ENCODE results near the gene GYG2. TPM values are rescaled to one million over a fixed set of nuclear protein-coding genes. Genes with fewer than 3 reads are reported as not detected.

Gene GYG2
- total RNA-seq, 2 donors from 2014 or later, result 21.1 to 24.8 TPM

- peak; percentile 95 to 98 for ATAC-seq
- peak; percentile 95 for DNase-seq
- intact Hi-C loops (cut with DNase I), result no loop called here
Observed at GRCh38 chrX:2928583-2929434, 100.1 kb downstream of the GYG2 start, which contains the start of gene ARSD. ARSD (minus strand) TSS chrX:2929339; CDS start chrX:2929275, 64 bp downstream.

GRCh38 chrX:2931155-2931554 lies 102.4 kb downstream of the GYG2 start:
- DNase-seq (no peak), ATAC-seq (no peak)
- intact Hi-C loops (cut with DNase I), result no loop called here

GRCh38 chrX:2931612-2932011 lies 102.9 kb downstream of the GYG2 start:
- intact Hi-C loops (cut with DNase I), result no loop called here
- ATAC-seq (no peak), DNase-seq (no peak)

Other genes with a start within 250 kb of the GYG2 start
- gene CD99, start 137.6 kb upstream of the GYG2 start, total RNA-seq, result 100 to 1,000 TPM; 242 to 317 TPM
- gene XG, start 76.9 kb upstream of the GYG2 start, total RNA-seq, result 1 to 10 TPM in 1 of 2 donors, under 1 TPM in 1; 0.38 to 1.0 TPM
- gene ARSD, start 100.4 kb downstream of the GYG2 start, total RNA-seq, result 10 to 100 TPM in 1 of 2 donors, 1 to 10 TPM in 1; 8.1 to 10.6 TPM
- not detected for gene ARSH, start 177.6 kb downstream of the GYG2 start, total RNA-seq
- gene ARSF, start 212.5 kb downstream of the GYG2 start, total RNA-seq, result not detected